ENCODE data around the gene NPC1. TPM values are rescaled to one million over a fixed set of nuclear protein-coding genes. Genes with fewer than 3 reads are reported as not detected.

NPC1 gene
- total RNA-seq, 1 donor from 2014 or later, result 24.1 TPM

GRCh38 chr18:23536204-23536603, 50.1 kb downstream of the NPC1 start:
- Mint-ChIP-seq H3K27me3 (ENCODE audit: unreplicated experiment) (peaks cover 2% of the 10 kb centered on the region), H3K27ac (ENCODE audit: unreplicated experiment) (no peak overlapping the region), H3K4me1 (ENCODE audit: unreplicated experiment) (no peaks in the 10 kb centered on the region), H3K9me3 (ENCODE audit: unreplicated experiment) (no peaks in the 10 kb centered on the region), H3K36me3 (ENCODE audit: low read depth, unreplicated experiment) (peaks cover 38% of the 10 kb centered on the region), H3K4me3 (ENCODE audit: unreplicated experiment) (no peak overlapping the region)
- no peak for TF ChIP-seq CTCF (IDR thresholded peaks at IDR 0.05; ENCODE audit: unreplicated experiment)
- DNase-seq (ENCODE audit: low spot score), result no peak

GRCh38 chr18:23534276-23534675, 52.0 kb downstream of the NPC1 start:
- Mint-ChIP-seq H3K36me3 (ENCODE audit: low read depth, unreplicated experiment) (peaks cover 48% of the 10 kb centered on the region), H3K4me1 (ENCODE audit: unreplicated experiment) (no peaks in the 10 kb centered on the region), H3K27me3 (ENCODE audit: unreplicated experiment) (peaks cover 2% of the 10 kb centered on the region), H3K27ac (ENCODE audit: unreplicated experiment) (no peak overlapping the region), H3K4me3 (ENCODE audit: unreplicated experiment) (no peak overlapping the region), H3K9me3 (ENCODE audit: unreplicated experiment) (no peaks in the 10 kb centered on the region)
- DNase-seq (ENCODE audit: low spot score), result no peak
- TF ChIP-seq CTCF (IDR thresholded peaks at IDR 0.05; ENCODE audit: unreplicated experiment), result no peak

GRCh38 chr18:23532848-23533247, 53.5 kb downstream of the NPC1 start:
- Mint-ChIP-seq H3K4me1 (ENCODE audit: unreplicated experiment) (no peaks in the 10 kb centered on the region), H3K36me3 (ENCODE audit: low read depth, unreplicated experiment) (peaks cover 47% of the 10 kb centered on the region), H3K27ac (ENCODE audit: unreplicated experiment) (no peak overlapping the region), H3K4me3 (ENCODE audit: unreplicated experiment) (no peak overlapping the region), H3K27me3 (ENCODE audit: unreplicated experiment) (peaks cover 2% of the 10 kb centered on the region), H3K9me3 (ENCODE audit: unreplicated experiment) (no peaks in the 10 kb centered on the region)
- no peak for TF ChIP-seq CTCF (IDR thresholded peaks at IDR 0.05; ENCODE audit: unreplicated experiment)
- DNase-seq (ENCODE audit: low spot score), result no peak

GRCh38 chr18:23531912-23532311, 54.4 kb downstream of the NPC1 start:
- H3K4me1 Mint-ChIP-seq (ENCODE audit: unreplicated experiment), result no peaks in the 10 kb centered on the region
- DNase-seq (ENCODE audit: low spot score), result no peak
- no peaks in the 10 kb centered on the region for H3K9me3 Mint-ChIP-seq (ENCODE audit: unreplicated experiment)
- peaks cover 41% of the 10 kb centered on the region for H3K36me3 Mint-ChIP-seq (ENCODE audit: low read depth, unreplicated experiment)
- H3K27me3 Mint-ChIP-seq (ENCODE audit: unreplicated experiment), result peaks cover 2% of the 10 kb centered on the region
- TF ChIP-seq CTCF (IDR thresholded peaks at IDR 0.05; ENCODE audit: unreplicated experiment), result no peak
- H3K27ac Mint-ChIP-seq (ENCODE audit: unreplicated experiment), result no peak overlapping the region
- H3K4me3 Mint-ChIP-seq (ENCODE audit: unreplicated experiment), result no peak overlapping the region

GRCh38 chr18:23530195-23530594, 56.1 kb downstream of the NPC1 start:
- Mint-ChIP-seq H3K9me3 (ENCODE audit: unreplicated experiment) (no peaks in the 10 kb centered on the region), H3K27ac (ENCODE audit: unreplicated experiment) (no peak overlapping the region), H3K36me3 (ENCODE audit: low read depth, unreplicated experiment) (peaks cover 46% of the 10 kb centered on the region), H3K4me1 (ENCODE audit: unreplicated experiment) (no peaks in the 10 kb centered on the region), H3K27me3 (ENCODE audit: unreplicated experiment) (peaks cover 1% of the 10 kb centered on the region), H3K4me3 (ENCODE audit: unreplicated experiment) (no peak overlapping the region)
- no peak for DNase-seq (ENCODE audit: low spot score)
- no peak for TF ChIP-seq CTCF (IDR thresholded peaks at IDR 0.05; ENCODE audit: unreplicated experiment)

Data from endothelial cell (in vitro differentiated cells).